Iris pigment epithelial cell (primary cell): ENCODE results near the gene CCDC9.
A peak's percentile ranks its signal among the peaks of the same experiment; 100 is the strongest.
"Not testable (repeated sequence)": the region's sequence is repeated elsewhere in the genome, so short reads cannot be mapped to it uniquely, and the experiment has no call there.

ENCODE experiments used
- DNase-seq: peaks from one replicate; pipeline ENCODE4 v3.0.0-alpha.2; 2011; ENCODE audit warnings: low read depth

The CCDC9 gene

GRCh38 chr19:47232422-47233211 is 23.7 kb upstream of the CCDC9 start:
- peak; percentile 59 for DNase-seq

GRCh38 chr19:47236072-47236675 is 20.2 kb upstream of the CCDC9 start:
- DNase-seq: no peak

GRCh38 chr19:47239152-47239551 is 17.2 kb upstream of the CCDC9 start:
- DNase-seq: no peak

- peak; percentile 51 for DNase-seq
Measured at GRCh38 chr19:47239610-47240296, 16.6 kb upstream of the CCDC9 start.

GRCh38 chr19:47240556-47240955 is 15.8 kb upstream of the CCDC9 start:
- DNase-seq: no peak

GRCh38 chr19:47240996-47241918 is 15.1 kb upstream of the CCDC9 start:
- DNase-seq: peak; percentile 82

GRCh38 chr19:47241919-47242577 is 14.3 kb upstream of the CCDC9 start:
- no peak for DNase-seq

- DNase-seq: no peak
Measured at GRCh38 chr19:47243364-47243775, 13.0 kb upstream of the CCDC9 start.

- peak; percentile 98 for DNase-seq
Measured at GRCh38 chr19:47243776-47244547, 12.4 kb upstream of the CCDC9 start.

- DNase-seq: peak; percentile 73
Measured at GRCh38 chr19:47247308-47247990, 8.9 kb upstream of the CCDC9 start.

GRCh38 chr19:47253016-47253415 is 3.3 kb upstream of the CCDC9 start:
- not testable (repeated sequence) for DNase-seq

GRCh38 chr19:47253467-47253881 is 2.9 kb upstream of the CCDC9 start:
- peak; percentile 89 for DNase-seq

- DNase-seq: no peak
Measured at GRCh38 chr19:47253970-47254369, 2.4 kb upstream of the CCDC9 start.

- DNase-seq: peak; percentile 98
Measured at GRCh38 chr19:47256693-47257410, 527 bp downstream of the CCDC9 start.

- DNase-seq: no peak
Measured at GRCh38 chr19:47257411-47258169, 1.3 kb downstream of the CCDC9 start.

- DNase-seq: no peak
Measured at GRCh38 chr19:47258434-47258833, 2.1 kb downstream of the CCDC9 start.

GRCh38 chr19:47258895-47259555 is 2.7 kb downstream of the CCDC9 start:
- no peak for DNase-seq

- DNase-seq: no peak
Measured at GRCh38 chr19:47260476-47260875, 4.2 kb downstream of the CCDC9 start.
